NOMO-1 treated with DMSO at 0.1 percent for 48 hours (cell line): ENCODE results near the gene DHRS1.

Experiments used
- DNase-seq: peaks from one replicate; lab custom pipeline; 2025; ENCODE audit not compliant: unreplicated experiment; lab: John Stamatoyannopoulos, UW

DHRS1 gene

DNA sequence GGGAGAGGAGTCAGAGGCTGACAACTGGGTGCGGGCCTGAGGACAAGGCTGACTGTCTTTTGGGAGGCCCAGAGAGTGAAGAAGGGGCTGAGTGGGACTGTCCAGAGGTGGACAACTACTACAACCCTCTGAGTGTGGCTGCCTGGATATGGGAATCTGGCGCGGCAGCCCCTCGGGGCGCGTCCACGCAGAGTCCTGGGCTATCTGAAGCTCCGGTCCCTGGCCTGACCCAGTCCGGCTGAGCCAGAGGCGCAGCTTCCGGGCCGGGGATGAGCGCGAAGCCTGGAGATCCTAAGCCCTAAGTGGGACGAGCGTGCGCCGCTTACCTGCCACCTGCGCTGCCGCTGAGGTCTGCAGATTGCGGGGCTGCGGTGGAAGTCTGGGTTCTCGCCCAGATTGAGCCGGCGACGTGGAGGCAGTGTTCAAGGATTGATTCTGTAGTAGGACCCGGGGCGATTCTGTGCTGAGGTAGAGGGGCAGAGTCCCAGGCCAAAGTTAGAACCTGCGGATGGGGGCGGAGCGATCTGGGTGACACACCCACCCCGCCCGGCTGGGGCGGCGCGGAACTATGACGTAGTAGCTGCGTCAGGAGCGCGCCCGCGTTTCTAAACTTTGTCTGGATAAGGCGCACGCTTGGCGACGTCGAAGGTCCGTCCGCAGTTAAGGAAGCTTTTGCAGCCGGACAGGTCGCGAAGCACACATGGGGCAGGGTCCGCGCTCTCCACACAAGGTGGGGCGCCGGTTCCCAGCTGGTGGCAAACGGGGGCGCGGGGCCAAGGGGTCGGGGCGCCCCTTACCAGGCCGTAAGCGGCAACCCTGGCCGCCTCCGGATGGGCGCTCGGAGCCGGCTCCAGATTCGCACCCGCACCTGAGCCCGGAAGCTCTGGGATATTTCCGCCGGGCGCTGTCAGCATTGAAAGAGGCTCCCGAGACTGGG lies at the start of gene DHRS1, which contains the start of gene NOP9:
Gene DHRS1 (minus strand): TSS at position 526 of the 937 bp plus-strand sequence. CDS start 674 bp downstream, outside the sequence.
Gene NOP9 (plus strand): TSS at position 596 of the 937 bp plus-strand sequence. CDS start 105 bp downstream, at position 701.
- peak; percentile 76 for DNase-seq

DNA sequence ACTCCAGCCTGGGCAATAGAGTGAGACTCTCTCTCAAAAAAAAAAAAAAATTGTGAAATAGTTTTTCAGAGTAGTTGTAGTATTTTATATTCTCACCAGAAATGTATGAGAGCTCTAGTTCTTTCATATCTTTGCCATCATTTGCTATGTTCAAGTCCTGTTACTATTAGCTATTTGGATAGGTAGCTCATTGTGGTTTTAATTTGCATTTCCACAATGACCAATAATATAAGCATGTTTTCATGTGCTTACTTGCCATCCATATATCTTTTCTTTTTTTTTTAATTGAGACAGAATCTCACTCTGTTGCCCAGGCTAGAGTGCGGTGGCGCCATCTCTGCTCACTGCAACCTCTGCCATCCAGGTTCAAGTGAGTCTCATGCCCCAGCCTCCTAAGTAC lies 48.6 kb upstream of the DHRS1 start:
- DNase-seq, result no peak

DNA sequence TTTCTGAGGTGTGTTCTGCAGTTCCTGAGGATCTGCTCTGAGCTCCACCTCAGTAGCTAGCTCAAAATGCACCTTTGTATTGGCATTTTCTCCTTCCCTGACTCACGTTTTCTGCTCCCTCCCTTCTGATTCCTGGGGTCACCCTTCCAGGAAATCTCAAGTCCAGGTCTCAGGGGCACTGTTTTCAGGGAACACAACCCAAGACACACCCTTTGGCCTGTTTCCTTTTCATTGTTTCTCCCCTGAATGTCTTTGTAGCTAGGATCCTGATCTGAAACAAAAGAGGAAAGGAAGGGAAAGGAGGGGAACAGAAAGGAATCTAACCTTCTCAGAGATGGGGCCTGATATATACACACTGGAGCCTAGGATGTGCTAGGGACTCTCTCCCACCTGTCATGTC lies 47.6 kb upstream of the DHRS1 start:
- DNase-seq, result no peak

DNA sequence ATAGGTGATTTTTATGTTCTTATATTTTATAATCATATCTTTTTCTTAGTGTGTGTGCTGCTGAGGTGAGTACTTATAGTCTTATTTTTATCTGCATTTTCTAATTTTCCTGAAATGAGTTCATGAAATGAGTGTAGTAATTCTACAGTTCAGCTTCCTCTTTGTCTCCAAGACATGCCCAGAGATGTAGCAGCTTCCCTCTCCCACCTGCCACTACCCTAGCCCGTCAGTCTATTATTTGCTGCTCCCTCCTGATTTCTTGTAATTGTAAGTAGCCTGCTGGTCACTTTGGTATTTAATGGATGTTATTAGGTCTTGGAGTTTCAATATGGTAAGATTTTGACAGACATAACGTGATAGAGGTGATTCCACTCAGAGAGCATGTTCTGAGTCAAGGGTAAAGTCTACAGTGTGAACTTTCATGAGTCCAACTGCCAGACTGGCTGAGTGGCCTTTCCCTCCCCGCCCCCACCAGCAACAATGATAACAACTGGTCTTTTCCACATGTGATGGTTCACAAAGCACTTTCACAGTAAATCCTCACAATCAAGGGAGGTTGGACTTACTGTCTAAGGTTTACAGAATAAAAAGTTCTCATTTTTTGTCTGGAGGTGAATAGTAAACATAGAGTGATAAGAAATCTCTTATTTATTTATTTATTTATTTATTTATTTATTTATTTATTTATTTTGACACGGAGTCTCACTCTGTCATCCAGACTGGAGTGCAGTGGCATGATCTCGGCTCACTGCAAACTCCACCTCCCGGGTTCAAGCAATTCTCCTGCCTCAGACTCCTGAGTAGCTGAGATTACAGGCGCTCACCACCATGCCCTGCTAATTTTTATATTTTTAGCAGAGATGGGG lies 44.4 kb upstream of the DHRS1 start:
- peak; percentile 25 for DNase-seq

DNA sequence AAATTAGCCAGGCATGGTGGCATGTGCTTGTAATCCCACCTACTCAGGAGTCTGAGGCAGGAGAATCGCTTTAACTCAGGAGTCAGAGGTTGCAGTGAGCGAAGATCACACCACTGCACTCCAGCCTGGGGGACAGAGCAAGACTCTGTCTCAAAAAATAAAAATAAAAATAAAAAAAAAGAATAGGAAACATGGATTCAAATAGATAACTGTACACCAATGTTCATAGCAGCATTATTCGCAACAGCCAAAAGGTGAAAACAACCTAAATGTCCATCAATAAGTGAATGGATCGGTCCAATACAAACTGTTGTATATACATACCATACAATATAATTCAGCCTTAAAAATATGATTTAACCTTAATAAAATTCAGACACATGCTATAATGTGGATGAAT lies 43.3 kb upstream of the DHRS1 start:
- DNase-seq, result no peak

DNA sequence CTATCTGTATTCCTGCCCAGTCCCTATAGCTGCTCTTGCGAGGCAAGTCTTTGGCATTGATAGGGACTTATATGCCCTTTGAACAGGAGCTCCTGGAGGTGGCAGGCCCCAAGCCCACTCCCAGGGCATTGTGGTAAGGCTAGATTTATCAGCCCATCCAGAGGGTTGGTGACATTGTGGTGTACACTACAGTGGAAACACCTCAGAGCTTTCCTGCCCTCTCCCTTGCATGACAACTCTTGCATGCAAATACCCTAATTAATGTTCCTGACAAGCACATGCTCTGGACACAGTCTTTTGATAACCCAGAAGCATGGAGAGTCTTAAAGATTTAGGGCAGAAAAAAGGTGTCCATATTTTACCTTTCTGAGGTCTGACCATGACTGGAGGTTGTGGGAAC lies 41.0 kb upstream of the DHRS1 start:
- no peak for DNase-seq

DNA sequence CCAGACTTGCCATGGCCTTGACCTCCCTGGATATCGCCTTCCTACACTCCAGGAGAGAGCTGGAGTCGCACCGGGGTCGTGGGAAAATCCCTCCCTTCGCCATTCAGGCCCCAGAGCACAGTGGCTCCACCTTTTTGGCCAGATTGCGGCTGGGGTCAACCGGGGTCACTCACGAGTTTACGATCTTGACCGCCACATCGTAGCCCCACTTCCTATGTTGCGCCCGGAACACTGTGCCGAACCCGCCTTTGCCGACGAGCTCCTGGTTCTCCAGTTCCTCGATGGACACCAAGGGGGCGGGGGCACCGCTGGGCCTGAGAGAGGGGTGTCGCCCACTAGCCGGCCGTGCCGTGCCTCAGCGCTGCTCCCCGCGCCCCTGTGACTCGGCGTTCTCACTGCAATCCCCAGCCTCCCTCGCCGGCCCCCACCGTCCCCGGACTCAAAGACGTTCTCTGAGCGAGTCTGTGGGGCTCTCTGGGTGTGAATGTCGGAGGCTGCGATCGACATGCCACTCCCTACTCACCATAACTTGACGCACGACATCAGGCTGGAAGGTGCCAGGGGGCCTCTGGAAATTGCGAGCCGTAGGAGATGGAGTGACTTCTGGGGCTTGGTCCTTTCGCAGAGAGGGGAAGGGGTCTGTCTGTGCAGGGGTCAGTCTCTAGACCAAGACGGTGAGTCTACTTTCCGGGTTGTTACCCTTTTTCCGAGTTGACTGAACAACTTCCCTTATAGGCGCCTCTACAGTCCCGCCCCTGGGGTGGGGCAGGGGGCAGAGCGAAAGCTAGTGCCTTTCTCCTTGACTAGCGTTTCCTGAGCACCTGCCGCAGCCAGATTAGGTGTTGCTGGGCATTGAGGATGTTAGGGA lies 39.9 kb upstream of the DHRS1 start, which contains the start of gene RIPK3:
Gene RIPK3 (minus strand): TSS at position 708 of the 868 bp plus-strand sequence. CDS start 165 bp downstream, at position 543.
- peak; percentile 70 for DNase-seq

DNA sequence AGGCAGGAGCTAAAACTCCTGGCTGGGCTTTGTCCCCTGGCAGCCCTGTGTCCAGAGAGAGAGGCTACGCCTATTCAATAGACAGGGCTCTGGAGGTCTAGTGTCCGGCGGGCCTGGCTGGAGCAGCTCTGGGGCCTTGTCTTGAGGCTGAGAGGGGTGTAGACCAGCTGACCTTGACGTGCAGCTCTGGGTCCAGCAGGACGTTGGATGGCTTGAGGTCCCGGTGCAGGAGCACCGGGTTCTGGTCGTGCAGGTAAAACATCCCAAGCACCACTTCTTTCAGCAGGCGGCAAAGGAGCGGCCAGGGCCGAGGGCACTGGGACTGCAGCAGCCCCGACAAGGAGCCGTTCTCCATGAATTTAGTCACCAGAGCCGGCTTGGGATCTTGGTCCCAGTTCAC lies 39.3 kb upstream of the DHRS1 start:
- no peak for DNase-seq

DNA sequence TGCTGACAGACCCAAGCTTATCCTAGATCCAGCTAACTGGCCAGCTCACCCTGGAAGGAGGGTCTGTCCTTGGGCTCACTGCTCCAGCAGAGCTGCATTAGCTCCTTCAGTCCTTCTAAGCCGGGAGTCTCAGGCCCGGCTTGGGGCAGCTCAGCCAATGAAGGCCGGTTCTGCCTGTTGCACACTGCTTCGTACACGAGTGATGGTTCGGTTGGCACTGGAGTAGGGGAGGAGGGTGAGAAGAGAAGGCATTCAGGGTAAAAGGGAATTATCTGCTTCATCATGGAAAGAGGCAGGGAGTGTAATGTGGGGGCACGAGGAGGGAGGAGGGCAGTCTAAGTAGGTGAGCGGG lies 38.2 kb upstream of the DHRS1 start:
- DNase-seq, result no peak

DNA sequence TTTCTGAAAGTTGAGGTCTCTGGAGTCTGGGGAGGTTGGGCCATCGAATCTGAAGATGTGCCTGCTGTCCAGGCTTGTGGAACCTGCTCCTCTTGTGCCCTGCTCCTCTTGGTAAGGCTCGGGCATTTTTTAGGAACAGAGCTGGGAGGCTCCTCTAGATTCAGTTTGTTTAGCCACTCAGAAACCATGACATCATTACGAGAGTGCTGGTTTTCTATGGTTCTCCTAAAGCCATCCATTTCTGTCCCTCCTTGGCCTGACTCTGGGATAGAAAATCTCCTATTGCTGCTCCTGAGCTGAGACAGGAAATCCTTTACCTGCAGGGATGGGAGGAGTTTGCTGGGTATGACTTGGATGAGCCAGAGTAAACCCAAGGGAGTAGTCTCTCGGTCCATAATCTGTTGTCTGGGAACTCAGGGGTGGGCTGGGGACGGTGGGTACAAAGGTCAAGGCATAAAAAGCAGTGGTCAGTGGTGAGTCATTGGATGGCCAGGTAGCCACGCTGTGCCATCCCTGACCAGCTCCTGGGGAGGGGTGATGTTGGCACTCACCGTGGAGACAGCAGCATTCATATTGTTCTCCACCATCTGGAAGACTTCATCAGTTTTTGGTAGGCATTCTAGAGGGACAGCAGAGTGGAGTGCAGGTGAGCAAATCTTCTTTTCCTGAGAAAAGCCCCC lies 37.7 kb upstream of the DHRS1 start:
- no peak for DNase-seq

DNA sequence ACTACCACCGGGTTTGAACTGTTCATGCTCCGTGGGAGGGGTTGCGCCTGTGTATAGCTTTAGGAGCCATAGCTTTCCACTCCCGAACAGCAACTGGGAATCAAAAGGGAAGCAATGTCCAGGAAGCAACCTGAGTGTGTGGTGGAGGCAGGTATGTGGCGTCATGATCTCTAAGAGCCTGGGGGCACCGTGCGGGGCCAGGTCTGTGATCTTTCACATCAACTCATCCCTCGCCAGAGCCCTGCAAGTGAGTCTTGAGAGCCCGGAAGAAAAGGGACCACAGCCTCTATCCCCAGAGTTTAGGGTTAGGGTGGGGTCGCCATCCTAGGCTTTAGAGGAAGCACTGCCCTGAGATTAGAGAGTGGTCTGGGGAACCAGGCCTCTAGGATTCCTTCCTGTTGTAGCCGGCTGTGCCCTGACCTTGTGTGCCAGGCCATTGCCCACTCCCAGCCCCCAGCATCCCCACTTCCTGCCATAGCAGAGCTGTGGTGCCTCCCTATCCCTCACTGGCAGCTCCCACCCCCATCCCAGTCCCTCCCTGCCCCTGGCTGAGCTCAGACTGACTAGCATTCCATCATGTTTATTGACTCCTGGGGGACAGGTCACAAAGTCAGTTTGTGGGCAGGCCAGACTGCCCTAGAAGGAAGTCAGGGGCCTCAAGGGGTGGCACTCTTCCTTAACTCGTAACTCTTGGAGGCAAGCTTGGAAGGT lies 36.0 kb upstream of the DHRS1 start:
- peak; percentile 46 for DNase-seq

DNA sequence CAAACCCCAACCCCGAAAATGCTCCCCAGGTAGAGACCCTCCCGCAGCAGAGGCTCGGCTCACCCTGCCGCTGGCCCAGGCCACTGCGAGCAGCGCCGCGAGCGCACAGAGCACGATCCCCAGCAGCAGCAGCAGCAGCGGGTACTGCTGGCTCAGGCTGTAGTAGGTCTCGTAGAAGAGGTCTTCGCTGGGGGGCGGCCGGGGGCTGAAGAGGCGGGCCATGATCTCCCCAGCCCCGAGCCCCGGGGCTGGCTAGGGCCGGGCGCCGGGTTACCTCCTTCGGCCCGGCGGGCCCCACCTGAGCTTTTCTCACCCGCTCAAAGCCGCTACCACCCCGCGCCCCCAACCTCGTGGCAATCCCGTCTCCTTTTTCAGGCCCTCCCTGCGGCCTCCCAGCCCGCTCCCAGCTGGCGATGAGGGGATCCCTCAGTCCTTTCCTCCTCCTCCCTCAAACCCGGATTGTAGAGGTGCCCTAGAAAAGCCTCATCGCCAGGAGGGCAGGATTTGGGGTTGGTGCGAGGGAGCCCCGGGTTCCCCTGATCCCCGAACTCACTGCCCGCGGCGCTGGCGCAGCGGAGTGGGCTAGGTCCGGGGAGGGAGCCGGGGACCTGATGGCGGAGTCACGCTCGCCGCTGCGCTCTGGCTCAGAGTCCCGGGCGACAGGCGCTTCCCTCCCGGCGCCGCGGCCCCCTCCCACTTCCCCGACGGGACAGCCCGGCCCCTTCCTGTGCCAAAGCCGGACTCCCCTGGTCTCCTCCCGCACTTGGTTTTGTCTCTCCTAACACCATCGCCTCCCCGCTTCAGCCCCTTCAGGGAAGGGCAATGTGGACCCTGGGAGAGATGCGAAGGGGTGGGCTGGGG lies 35.1 kb upstream of the DHRS1 start, which contains the start of gene ADCY4:
Gene ADCY4 (minus strand): TSS at position 641 of the 861 bp plus-strand sequence. CDS start 419 bp downstream, at position 222.
- DNase-seq, result no peak

DNA sequence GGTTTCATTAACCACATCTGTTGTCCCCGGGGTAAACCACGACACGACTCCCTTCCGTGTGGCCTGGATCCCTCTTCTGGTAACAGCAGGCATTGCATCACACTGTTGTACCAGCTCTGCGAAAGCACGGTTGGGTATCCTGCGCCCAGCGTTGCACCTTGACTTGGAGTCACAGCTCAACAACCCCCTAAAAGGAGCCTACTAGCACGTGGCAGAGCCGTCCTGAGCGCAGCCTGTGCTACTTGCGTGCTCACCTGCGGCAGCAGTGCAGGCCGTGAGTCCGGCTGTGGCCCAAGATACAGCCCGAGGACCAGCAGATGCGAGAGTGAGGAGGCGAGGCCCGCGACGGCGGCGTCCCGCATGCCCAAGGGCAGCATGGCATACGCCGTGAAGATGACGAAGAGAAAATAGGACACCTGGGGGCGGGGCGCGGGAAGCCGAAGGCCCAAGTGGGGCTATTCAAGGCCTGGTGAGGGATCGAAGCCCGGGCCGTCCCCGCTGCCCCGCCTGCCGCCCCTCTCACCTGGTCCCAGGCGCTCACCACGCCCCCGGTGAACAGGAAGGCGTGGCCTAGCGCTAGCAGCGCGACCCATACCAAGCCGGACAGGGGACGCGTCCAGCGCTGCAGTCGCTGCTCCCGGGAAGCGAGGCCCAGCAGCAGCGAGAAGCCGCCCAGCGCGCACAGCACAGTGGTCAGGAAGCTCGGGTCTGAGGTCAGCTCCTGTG lies 32.9 kb upstream of the DHRS1 start:
- DNase-seq, result peak; percentile 82

DNA sequence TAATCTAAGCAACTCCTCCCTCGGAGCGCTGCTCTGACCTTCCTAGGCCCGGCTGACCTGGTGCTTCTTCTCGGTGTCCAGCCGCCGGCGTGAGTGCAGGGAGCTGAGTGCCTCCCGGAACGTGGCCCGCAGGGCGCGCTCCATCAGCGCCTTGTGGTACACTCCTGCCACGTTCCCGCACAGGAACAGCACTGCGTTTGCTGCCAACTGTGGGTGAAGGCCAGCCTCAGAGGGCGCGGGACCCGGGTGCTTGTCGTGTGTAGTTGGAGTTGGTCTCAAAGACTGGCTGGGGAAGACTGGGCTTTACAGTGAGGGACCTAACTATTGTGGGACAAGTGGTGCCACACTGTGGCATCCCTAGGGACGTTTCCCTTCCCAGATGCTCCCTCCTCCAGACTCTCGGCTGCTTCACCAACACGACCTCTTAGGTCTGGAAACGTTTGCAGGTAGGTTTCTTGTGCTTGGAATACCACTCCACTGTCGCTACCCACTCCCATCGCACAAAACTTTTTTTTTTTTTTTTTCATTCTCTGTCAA lies 32.2 kb upstream of the DHRS1 start:
- DNase-seq, result no peak

DNA sequence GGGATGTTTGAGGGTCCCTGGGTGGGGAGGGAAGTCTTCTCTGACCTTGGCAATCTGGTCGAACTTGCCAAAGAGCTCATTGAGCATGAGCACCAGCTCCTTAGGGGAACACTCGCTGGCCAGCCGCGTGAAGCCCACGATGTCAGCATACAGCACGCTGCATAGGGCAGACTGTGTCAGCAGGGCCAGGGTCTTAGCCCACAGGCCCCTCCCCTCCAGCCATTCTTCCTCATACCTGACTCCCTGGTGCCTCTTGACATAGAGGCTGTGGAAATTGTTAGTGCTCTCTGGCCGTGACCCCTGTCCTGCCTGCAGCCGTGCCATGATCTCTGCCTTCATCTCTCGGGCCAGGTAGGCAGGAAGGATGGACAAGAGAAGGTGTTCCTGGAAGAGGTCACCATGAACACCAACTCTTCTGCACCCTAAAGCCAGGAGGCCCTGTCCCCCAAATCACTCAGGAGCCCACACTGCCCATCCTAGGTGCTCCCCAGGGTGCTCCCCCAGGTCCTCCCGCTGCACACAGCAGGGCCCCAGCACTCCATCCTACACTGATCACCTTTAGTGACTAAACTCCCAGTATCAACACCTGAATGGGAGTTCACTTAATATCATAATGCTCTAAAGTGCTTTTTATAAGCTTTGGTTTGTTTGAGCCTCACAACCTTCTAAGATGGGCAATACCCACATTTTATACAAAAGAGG lies 31.5 kb upstream of the DHRS1 start:
- no peak for DNase-seq

DNA sequence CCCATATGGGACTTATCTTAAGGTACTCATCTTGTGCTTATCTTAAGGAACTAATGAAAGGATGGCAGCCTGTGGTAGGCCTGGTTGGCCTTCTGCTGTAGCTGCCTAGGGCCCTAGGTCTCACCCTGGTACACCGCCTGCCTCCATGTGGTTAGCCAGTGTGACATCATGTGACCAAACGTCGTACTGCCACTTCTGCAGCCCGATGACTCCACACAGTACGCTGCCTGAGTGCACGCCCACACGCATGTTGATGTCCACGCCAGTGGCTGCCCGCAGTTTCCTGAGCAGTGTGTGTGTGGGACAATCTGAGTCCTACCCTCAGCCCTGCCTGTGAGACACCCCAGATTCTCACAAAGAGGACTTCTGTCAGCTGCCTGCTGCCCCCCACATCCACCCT lies 30.2 kb upstream of the DHRS1 start:
- DNase-seq, result peak; percentile 52
